ENCODE measurements around the gene TRAPPC12.

GRCh38 chr2:3377279-3377611, 2.2 kb upstream of the TRAPPC12 start:
- TF ChIP-seq CTCF (IDR thresholded peaks at IDR 0.05) (no peak), ZFX (IDR thresholded peaks at IDR 0.05; ENCODE audit: borderline replicate concordance) (no peak)

All from 22Rv1 (cell line).